GM19438 (cell line): ENCODE results near the gene RAD51B.

Source experiments
- ATAC-seq: cut with Tn5 transposase; IDR thresholded peaks from one replicate; pipeline ENCODE4 v1.9.1; 2021; ENCODE audit warnings: low read depth; ENCODE audit not compliant: unreplicated experiment

The RAD51B gene

DNA sequence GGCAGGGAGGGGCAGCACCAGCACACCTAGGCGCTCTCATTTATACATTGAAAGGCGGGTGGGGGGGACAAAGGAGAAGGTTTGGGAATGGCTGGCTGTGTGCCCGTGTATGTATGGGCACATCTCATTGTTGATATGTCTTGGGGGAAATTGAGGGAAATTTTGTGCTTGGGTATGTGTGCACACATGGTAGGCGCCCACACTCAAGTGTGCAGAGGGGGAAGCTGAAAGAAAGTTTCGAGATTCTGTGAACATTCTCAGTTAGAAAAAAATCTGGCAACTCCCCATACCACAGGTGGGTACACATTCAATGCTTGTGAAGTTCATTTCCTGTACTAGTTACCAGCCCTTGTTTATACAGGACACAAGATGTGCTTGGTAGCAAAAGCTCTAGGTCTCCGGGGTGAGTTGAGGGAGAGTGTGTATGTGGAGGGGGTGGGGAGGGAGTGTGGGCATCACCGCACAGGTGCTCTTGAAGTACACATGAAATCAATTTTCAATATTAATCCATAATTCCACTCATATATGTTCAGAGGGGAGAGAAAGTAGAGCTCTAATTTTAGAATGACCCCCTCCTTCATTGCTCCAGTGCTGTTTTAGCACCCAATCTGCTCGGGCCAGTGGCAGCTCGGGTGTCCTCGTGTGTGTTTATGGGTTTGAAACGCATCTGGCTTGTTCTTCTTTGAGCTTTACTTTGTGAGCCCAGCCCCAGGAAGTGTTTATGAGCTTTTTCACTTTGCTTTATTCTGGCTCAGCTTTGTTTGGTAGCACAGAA lies 687.3 kb downstream of the RAD51B start:
- ATAC-seq: peak; percentile 55

DNA sequence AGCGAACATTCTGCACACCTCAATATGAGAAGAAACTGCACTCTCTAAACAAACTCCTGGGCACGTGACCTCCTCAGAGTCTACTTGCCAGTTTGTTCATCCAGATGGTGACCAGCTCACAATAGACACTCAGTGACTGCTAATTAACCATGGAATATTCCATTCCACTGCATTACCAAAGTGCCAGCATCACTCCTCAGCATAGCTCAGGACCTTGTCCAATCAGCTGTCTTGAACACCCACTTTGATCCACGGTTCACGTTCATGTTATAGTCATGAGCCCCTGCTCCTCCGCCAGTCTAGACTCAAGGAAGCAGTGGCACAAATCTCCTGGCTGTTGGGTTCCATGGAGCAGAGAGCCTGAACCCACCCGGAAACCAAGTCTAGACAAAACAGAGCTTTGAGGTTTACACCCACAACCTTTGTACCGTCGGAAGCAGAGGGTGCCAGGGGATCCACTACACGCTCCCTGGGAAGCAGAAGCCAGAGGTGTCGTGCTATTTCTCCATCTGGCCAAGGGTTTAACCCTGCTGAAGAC lies 688.0 kb downstream of the RAD51B start:
- ATAC-seq: no peak

DNA sequence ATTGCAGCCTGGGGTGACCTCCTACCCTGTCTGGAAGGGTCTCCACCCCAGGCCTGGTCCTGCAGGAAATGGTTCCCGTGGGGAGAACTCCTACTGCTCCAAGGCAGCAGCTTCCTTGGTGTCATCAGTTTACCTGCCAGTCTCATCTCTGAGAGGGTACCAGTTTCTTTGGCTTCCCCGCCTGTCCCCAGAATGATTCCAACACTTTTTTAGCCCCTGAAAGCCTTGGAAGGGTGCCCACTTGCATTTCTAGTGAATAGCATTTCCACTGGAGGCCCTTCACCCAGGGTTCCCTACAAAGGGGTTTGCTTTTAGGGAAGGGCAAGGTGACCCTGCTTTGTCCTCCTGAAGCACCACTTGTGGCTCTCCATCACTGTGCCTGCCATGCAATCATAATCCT lies 689.0 kb downstream of the RAD51B start:
- ATAC-seq: no peak

DNA sequence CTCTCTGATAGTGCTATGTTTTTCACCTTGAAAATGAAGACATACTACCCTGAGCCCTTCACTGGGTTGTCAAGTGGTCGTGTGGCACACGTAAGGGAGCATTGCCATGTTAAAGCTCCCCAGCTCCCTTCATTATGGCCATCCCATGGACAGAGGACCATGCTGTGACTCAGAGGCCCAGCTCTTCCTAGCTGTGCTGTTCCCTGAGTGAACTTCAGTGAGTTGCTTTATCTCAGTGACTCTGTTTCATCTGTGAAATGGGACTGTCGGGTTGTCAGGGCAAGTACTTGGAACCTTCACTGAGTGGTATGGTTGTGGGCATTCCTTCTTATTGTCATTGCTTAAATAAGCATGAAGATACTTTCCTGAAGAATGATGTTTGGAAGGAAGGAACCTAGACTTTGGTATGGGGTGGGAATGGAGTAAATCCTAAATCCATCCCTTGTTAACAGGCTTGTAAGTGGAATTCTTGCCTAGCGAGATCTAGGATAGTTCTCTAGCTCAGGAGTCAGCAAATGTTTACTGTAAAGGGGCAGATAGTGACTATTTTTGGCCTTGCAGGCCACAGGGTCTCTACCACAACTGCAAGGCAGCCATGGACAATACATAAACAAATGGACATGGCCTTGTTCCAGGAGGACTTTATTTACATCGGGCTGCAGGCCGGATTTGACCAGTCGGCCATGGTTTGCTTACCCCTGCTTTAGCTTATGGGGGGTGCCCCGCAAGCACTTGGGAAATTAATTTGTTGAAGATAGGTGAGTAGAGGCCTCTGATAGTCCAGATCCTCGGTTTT lies 689.8 kb downstream of the RAD51B start:
- no peak for ATAC-seq

DNA sequence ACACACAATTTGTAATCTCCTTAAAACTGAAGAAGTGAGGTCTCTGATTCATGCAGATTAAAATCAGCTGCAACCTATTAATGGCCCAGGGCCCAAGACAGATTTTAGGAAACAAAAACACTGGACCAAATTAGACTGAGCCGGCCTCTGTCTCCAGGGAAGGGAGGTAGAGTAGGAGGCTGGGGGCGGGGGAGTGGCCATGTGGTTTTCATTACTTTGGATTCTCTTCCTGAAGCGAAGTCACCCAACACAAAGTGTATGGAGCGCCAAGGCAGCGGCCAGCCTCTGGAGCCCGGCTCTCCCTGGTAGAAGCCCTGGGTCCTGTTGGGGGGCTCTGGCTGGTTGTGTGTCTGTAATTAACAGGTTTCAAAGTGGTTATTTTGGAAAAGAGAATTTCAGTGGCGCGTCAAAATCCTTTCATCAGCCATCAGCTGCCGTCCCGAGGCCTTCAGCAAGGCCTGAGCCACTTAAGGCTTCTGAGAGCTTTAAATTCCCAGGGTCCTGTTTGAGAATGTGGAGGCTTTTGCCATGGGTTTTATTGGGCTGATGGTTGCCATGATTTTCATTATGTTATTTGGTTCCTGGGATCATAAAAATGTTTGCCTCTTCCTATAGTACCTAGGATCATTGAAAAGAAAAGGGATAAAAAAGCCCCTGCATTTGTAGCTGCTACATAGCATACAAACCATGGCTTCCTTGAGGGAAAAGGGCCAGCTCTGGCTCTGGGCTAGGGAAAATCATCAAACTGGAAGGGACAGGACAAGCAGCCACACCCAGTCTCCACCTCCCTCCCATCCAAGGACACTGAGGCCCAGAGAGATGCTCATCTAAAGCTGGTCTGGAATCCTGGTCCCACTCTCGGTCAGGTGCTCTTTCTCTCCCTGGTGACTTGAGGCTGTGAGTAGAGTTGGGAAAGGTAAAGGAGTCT lies 690.9 kb downstream of the RAD51B start:
- ATAC-seq: no peak

DNA sequence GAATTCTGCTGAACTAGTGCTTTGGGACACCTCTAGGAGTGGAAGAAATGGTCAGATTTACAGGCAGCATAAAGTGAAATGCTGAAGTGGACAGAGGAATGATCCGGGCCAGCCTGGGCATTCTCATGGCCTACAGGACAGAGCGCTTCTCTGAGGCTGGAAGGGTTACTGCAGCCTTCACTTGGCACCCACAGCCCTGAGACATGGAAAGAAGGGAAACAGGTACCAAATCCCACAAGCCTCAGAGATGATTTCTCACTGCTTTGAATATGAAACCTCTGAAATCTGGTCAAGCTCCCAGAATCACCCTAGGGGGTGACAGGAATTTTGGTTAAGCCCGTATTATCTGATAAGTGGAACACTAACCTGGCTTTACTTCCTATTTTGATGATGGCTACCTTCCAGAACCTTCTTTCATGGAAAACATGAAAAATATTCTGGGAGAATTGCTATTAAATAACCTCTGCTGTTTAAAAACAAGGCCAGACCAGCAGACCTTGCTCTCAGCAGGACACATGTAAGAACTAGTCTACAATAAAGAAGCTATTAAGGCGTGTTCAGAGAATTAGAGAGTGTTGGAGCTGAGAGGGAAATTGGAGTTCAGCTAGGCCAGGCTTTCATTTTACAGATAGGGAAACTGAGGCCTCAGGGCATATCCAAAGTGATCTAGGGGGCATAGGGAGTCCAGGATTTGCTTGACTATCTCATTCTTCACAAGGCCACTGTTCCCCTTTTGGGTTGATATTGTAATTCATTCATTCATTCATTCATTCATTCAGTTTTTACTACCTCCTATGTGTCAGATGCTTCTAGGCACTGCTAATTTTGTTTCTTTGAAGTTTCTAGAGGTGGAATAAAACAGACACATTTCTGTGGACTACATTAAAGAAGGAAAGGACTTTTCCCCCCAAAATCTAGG lies 691.8 kb downstream of the RAD51B start:
- ATAC-seq: no peak

DNA sequence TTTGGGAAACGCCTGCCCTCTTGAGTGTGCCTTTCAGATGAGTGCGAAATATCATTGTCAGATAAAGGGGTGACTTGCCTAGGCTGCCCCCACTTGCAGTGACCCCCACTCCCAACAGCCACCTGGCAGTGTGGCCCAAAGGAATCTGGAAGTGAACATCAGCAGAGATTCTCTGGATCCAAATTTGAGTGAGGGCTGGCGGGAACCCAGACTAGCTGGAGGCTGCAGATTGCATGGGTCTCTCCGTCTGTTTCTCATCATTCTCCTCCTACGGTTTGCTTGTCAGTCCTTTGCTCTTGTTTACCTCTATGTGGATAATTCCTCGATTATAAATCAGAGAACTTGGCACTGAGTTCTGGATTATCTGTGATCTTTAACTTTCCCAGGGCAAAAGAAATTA lies 692.5 kb downstream of the RAD51B start:
- no peak for ATAC-seq

DNA sequence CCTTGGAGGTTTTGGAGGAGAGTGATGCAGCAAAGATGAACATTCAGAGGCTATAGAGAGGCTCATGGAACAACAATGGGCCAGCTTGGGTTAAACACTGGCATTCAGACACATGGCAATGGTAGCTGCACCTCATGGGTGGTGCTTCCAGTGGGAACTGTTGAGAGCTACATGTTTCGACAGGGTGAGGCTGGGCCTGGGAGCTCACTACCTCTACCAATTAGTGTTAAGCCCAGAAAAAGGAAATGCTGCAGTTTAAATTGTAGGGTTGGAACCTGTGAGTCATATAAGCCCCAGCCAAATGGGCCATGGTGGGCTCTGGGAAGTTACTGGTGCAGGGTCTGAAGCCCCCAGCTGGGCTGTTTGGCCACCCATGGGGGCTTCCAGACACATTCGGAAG lies 693.6 kb downstream of the RAD51B start:
- no peak for ATAC-seq

DNA sequence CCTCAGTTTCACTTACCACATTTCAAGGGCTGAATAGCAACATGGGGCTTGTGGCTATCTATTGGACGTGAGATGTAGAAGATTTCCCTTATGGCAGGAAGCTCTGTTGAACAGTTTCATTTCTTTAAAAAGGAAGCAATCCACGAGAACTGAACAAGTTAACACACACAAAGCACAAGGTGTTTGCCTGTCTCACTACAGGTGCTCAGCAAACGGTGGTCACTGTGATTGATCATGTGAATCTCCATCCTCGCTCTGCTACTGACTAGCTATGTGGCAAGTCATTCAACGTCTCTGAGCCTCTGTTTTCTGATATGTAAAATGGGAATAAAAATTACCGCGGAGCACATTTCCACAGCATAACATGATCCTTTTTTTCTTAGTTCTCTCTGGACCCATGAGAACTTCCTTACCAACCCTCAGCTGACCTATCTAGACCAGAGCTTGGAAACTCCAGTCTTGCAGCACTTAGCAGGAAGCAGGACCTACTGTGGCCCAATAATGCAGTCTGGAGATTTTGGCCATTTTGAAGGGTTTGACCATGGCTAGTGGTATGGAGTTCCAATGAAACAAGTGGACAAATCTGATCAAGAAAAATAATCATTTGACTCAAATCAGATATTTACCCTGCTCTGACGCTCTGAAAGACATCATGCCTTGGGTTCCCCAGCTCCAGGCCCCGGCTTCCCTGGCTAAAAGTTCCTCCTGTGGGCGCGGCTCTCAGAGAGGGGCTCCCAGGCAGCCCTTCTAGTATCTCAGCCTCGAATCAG lies 694.4 kb downstream of the RAD51B start:
- peak; percentile 80 for ATAC-seq

DNA sequence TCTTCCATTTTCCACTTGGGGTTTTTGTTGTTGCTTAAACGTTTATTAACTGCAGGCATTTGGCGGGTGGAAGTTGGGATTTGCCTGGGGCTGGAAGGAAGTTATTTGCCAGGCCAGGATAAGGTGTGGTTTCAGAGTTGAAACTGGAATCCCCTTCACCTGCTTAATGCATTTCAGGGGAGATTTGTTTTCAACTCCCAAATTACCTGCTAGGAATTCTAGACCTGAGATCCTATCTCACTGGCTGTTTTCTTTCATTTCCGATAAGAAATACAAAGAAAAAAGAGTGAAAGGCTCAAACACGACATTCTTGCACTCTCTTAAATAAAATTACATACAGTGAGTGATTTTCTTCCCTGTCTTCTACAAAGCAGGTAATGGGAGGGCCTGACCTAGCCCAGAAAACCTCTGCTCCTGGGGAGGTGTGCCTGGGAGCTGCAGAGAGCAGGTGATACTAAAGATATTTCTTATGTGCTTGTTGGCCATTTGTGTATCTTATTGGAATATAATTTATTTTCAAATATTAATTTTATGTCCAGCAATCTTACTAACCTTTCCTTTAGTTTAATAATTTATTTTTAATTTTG lies 695.1 kb downstream of the RAD51B start:
- ATAC-seq: no peak

DNA sequence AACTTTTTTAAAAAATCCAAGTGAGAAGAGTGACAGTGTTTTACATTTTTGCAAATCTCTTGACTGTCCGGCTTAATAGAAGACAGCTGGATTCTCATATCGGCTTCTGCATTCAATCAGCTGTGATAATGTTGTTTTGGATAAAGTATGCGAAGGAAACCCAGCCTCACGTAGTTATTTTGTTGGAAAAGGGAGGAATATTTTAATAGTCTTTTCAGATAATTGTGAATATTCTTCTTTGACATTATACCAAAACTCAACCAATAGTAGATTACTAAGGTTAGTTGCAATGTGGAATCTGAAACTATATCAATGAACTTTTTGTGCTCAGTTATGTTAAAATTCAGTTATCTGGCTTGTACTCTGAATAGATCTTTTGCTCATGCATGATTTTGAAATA lies 696.8 kb downstream of the RAD51B start:
- ATAC-seq: no peak

DNA sequence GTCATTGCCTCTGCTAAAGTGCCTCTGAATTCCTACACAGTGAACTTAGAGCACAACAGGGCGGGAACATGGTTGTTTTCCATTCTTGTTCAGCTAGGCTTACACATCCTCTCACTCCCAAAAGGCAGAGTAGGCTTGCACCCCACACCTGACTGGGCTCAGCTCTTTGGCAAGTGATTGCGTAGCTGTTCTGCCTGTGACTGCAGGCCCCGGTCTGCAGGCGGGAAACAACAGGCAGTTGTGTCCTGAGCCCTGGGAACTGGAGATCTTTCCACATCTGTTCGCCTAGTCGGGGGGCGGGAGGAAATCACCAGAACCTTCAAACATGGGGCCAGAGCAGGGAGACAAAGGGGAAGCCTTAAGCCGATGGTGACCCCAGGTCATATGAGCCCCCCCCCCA lies 698.6 kb downstream of the RAD51B start:
- ATAC-seq: no peak

DNA sequence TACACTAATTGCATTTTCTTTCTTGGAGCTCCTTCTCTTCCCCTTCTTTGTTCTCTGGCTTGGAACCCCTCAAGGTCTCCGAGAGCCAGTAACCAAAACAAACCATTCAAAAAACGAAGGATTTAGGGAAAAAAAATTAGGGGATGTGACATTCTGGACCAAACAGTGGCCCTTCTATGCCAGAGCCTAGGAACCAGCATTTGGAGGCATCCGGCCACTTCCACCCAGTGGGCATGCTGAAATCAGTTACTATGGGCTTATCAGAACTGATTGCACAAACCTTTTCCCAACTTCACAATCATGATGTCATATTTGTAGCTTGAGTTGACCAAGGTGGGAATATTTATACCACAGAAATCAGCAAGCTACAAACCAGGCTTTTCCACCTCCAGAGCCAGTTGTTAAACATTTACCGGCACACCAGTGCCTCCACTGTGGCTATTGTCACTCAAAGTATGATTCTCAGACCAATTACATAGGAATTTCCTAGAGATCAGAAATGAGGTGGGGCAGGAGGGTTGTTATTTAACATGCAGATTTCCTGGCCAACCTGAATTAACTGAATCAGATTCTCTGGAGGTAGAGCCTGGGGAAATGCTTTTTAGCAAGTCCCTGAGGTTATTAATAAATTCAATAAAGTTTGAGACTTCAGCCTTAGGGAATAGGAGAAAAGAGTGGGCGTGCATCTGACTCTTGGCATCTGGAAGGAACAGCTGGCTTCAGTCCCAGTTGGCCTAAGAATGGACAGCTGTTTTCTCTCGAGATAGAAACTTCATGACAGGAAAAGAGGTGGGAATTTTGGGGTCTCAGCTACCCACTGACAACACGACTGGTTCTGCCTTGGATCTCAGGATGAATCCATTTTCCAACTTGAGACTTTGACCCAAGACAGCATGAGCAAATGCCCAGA lies 699.4 kb downstream of the RAD51B start:
- ATAC-seq: no peak

DNA sequence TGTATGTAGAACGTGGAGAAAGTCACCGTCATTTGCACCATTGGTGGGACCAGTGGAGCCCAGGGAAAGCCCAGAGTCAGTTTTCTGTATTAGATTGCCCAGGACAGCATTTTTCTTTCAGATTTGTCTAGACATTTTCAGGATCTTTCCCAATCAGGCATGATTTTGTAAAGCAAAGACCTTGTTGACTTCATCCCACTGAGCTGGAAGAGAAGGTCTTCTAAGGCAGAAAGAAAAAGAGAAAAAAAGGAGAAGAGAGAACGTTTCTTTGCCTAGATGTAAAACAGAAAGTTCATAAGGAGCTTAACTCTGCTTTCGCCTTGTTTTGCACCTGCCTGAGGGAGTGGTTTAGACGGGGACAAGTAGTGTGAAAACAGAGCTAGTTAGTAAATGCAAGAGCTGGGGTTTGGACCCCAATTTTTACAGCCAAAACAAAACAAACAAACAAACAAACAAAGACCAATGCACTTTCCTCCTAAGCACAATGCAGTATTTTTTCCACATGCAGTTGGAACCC lies 700.1 kb downstream of the RAD51B start:
- ATAC-seq: no peak

DNA sequence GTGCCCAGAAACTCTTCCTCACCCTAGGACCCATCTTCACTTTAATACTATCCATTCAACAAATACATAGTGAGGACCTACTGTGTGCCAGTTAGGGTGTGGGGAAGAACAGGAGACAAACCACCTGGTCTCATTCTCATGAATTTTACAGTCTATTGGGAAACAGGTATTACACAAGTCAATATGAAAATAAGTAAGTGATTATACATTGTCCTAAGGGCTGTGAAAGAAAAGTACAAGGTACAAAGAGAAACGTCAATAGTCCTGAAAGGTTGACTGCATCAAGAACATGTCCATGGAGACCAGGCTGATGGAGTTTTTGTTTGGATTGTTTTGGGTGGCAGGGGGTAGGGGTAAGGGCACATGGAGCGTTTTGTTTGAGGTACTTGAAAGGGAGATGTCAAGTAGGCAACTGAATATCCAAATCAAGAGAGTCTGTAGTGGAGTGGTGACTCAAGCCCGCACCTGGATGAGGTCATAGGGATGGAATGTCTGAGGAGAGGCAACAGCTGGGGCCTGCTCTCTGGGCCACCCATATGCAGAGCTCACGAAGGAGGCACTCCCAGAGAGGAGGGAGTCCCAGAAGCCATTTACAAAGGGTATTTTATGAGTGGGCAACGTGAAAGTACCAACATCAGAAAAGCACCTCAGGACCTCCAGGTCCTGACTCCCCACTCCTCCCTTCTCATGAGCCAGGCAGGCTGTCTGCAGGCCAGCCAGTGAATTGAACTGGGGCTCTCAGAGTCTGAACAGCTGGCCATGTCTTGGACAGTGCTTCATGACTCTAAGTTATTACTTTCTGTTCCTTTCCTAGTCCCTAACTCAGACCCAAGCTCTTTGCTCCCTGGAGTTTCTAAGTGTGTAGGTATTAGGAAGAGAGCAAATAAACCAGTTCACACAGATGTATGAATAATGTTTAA lies 701.3 kb downstream of the RAD51B start:
- ATAC-seq: peak; percentile 53

DNA sequence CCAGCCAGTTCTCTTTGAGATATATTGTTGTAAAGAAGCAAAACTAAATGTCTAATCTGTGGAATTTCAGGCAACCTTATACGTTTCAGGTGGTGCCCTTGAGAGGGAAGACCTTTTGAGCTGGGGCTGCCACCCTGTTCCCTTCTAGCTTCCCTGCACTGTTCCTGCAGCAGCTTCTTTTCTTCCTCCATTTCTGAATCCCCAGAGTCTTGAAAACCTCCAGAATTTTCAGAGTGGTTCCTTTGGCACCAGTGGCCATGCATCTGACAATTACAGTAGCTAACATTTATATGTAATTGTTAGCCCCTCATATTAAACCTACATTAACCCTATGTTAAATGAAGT lies 702.0 kb downstream of the RAD51B start:
- ATAC-seq: no peak
